Endothelial cell (in vitro differentiated cells): ENCODE data around the gene SORD. TPM values are rescaled to one million over a fixed set of nuclear protein-coding genes. Genes with fewer than 3 reads are reported as not detected.
A peak's percentile ranks its signal among the peaks of the same experiment; 100 is the strongest.
"Not testable (repeated sequence)": the region's sequence is repeated elsewhere in the genome, so short reads cannot be mapped to it uniquely, and the experiment has no call there.

Source experiments
- DNase-seq: peaks from one replicate; pipeline ENCODE4 v3.0.0; 2021; ENCODE audit warnings: low spot score
- H3K27ac Mint-ChIP-seq: one replicate; pipeline ENCODE4 v1.8.0; 2021; ENCODE audit warnings: mixed read lengths, inconsistent platforms; ENCODE audit not compliant: unreplicated experiment
- H3K27me3 Mint-ChIP-seq: one replicate; pipeline ENCODE4 v1.8.0; 2021; ENCODE audit warnings: mild to moderate bottlenecking, moderate library complexity, mixed read lengths, inconsistent platforms; ENCODE audit not compliant: unreplicated experiment
- H3K36me3 Mint-ChIP-seq: one replicate; pipeline ENCODE4 v1.8.0; 2021; ENCODE audit warnings: mild to moderate bottlenecking, low read depth, mixed read lengths, inconsistent platforms; ENCODE audit not compliant: unreplicated experiment
- H3K4me1 Mint-ChIP-seq: one replicate; pipeline ENCODE4 v1.8.0; 2021; ENCODE audit warnings: mild to moderate bottlenecking, mixed read lengths, inconsistent platforms; ENCODE audit not compliant: unreplicated experiment
- H3K4me3 Mint-ChIP-seq: one replicate; pipeline ENCODE4 v1.8.0; 2021; ENCODE audit warnings: mild to moderate bottlenecking, mixed read lengths, inconsistent platforms; ENCODE audit not compliant: unreplicated experiment
- H3K9me3 Mint-ChIP-seq: one replicate; pipeline ENCODE4 v1.8.0; 2021; ENCODE audit warnings: mixed read lengths, inconsistent platforms; ENCODE audit not compliant: unreplicated experiment
- CTCF ChIP-seq: fragments of 200-600 bp; sonication (generic); IDR thresholded peaks from one replicate; pipeline ENCODE4 v1.5.0; 2021; ENCODE audit warnings: antibody characterized with exemption; ENCODE audit not compliant: unreplicated experiment
- total RNA-seq: library from RNA; stranded (reverse); fragmentation: NEBNext Ultra II Directional; extraction: Animal tissue kit (Norgen Biotek cat#: 25700); gene quantifications from one replicate; pipeline ENCODE4 v1.2.1, GENCODE V29; 2021; ENCODE audit not compliant: unreplicated experiment

SORD gene
- total RNA-seq, 1 donor from 2014 or later = 16.9 TPM

GRCh38 chr15:45030743-45031142 is 7.7 kb downstream of the SORD start:
- Mint-ChIP-seq H3K9me3 (no peaks in the 10 kb centered on the region), H3K4me3 (no peak overlapping the region), H3K36me3 (peaks cover 10% of the 10 kb centered on the region), H3K27me3 (peaks cover 7% of the 10 kb centered on the region), H3K4me1 (peaks cover 26% of the 10 kb centered on the region), H3K27ac (no peak overlapping the region)
- TF ChIP-seq CTCF = no peak
- DNase-seq = no peak

GRCh38 chr15:45031522-45032028 is 8.6 kb downstream of the SORD start:
- DNase-seq = not testable (repeated sequence)

GRCh38 chr15:45032501-45032900 is 9.5 kb downstream of the SORD start:
- H3K27me3 Mint-ChIP-seq = peaks cover 11% of the 10 kb centered on the region
- H3K36me3 Mint-ChIP-seq, H3K9me3 Mint-ChIP-seq, H3K4me3 Mint-ChIP-seq, H3K27ac Mint-ChIP-seq, H3K4me1 Mint-ChIP-seq, DNase-seq: not testable (repeated sequence)

More at GRCh38 chr15:45031522-45032028, 8.6 kb downstream of the SORD start:
- H3K4me3 Mint-ChIP-seq, H3K36me3 Mint-ChIP-seq, H3K9me3 Mint-ChIP-seq, H3K27me3 Mint-ChIP-seq, H3K27ac Mint-ChIP-seq: not testable (repeated sequence)
- peaks cover 17% of the 10 kb centered on the region for H3K4me1 Mint-ChIP-seq

- not testable (repeated sequence) for H3K36me3 Mint-ChIP-seq, H3K9me3 Mint-ChIP-seq, DNase-seq, H3K27ac Mint-ChIP-seq, H3K4me1 Mint-ChIP-seq, H3K4me3 Mint-ChIP-seq
- peaks cover 12% of the 10 kb centered on the region for H3K27me3 Mint-ChIP-seq
Measured at GRCh38 chr15:45034087-45034486, 11.1 kb downstream of the SORD start.

GRCh38 chr15:45034600-45035375 is 11.8 kb downstream of the SORD start:
- H3K36me3 Mint-ChIP-seq, H3K4me3 Mint-ChIP-seq, H3K9me3 Mint-ChIP-seq, DNase-seq, H3K27me3 Mint-ChIP-seq, H3K4me1 Mint-ChIP-seq, H3K27ac Mint-ChIP-seq: not testable (repeated sequence)

- H3K27ac Mint-ChIP-seq, H3K4me1 Mint-ChIP-seq, H3K36me3 Mint-ChIP-seq, H3K9me3 Mint-ChIP-seq, H3K4me3 Mint-ChIP-seq, H3K27me3 Mint-ChIP-seq: not testable (repeated sequence)
- peak; percentile 72 for TF ChIP-seq CTCF
- peak; percentile 70 for DNase-seq
Measured at GRCh38 chr15:45036812-45037781, 14.1 kb downstream of the SORD start.
